ENCODE measurements around the gene PCSK4. TPM values are rescaled to one million over a fixed set of nuclear protein-coding genes. Genes with fewer than 3 reads are reported as not detected.
"Not testable (repeated sequence)": the region's sequence is repeated elsewhere in the genome, so short reads cannot be mapped to it uniquely, and the experiment has no call there.

Gene PCSK4
- total RNA-seq, 2 experiments from 2014 or later: 4.4 to 4.7 TPM

GRCh38 chr19:1482361-1483130 is 7.6 kb downstream of the PCSK4 start:
- ChIA-PET POLR2A (interaction anchor here (0.9 to 1.5 kb wide), 2 partner anchors 7 to 23 kb away, joined by 3 read pairs; partner anchors contain the start of gene PCSK4), CTCF (no interaction called here)
- no peaks in the 10 kb centered on the region for H3K27me3 Mint-ChIP-seq
- no peak overlapping the region for H3K4me3 Mint-ChIP-seq
- H3K36me3 Mint-ChIP-seq (ENCODE audit: low read depth): peaks cover 3% of the 10 kb centered on the region
- H3K4me1 Mint-ChIP-seq (ENCODE audit: low read depth): peaks cover 7% of the 10 kb centered on the region
- no peak for ATAC-seq
- intact Hi-C loops (cut with micrococcal nuclease): no loop called here
- DNase-seq: no peak
- H3K27ac Mint-ChIP-seq: no peak overlapping the region
- TF ChIP-seq, protein P1, sequence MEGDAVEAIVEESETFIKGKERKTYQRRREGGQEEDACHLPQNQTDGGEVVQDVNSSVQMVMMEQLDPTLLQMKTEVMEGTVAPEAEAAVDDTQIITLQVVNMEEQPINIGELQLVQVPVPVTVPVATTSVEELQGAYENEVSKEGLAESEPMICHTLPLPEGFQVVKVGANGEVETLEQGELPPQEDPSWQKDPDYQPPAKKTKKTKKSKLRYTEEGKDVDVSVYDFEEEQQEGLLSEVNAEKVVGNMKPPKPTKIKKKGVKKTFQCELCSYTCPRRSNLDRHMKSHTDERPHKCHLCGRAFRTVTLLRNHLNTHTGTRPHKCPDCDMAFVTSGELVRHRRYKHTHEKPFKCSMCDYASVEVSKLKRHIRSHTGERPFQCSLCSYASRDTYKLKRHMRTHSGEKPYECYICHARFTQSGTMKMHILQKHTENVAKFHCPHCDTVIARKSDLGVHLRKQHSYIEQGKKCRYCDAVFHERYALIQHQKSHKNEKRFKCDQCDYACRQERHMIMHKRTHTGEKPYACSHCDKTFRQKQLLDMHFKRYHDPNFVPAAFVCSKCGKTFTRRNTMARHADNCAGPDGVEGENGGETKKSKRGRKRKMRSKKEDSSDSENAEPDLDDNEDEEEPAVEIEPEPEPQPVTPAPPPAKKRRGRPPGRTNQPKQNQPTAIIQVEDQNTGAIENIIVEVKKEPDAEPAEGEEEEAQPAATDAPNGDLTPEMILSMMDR (IDR thresholded peaks at IDR 0.05): no peak
- no peaks in the 10 kb centered on the region for H3K9me3 Mint-ChIP-seq

- CTCF ChIA-PET: no interaction called here
- POLR2A ChIA-PET: interaction anchor here (0.9 to 1.5 kb wide), 2 partner anchors 8 to 22 kb away, joined by 3 read pairs; partner anchors contain the start of gene PCSK4
- intact Hi-C loops (cut with micrococcal nuclease): no loop called here
Observed at GRCh38 chr19:1481893-1482360, 8.2 kb downstream of the PCSK4 start.

DNA sequence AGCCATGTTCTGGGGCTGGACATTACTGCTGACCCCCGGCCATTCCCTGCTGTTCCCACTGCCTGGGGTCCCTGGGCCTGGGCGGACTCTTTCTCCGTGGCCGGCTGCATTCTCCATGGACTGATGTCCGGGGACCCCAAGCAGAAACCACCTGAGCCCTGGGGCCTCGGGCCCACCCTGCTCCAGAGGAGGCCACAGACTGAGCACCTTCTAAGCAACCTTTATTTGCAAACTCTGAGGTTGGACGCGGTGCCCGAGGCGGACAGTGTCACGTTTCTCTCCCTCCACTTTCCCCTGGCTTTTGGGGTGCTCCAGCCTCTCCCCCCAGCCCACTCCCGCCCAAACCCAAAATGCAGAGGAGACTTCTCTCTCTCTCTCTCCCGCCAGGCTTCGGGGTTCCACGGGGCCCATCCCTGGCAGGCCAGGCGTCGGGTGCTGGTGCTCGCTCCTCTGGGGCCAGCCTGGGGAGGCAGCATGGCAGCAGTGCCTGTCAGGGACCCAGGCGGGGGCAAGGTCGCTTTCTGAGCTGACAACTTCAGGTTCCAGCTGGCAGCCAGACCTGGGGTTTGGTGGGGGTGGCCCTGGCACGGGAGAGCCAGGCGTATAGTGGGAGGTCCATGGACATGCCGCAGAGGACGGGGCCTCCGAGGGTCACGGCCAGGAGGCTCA is 8.8 kb downstream of the PCSK4 start:
- DNase-seq (no peak), ATAC-seq (no peak)
- Mint-ChIP-seq H3K27me3 (no peaks in the 10 kb centered on the region), H3K36me3 (ENCODE audit: low read depth) (peaks cover 8% of the 10 kb centered on the region), H3K27ac (no peak overlapping the region), H3K4me3 (no peak overlapping the region), H3K9me3 (no peaks in the 10 kb centered on the region), H3K4me1 (ENCODE audit: low read depth) (peaks cover 16% of the 10 kb centered on the region)
- ChIA-PET CTCF (no interaction called here), POLR2A (interaction anchor here (0.9 to 1.5 kb wide), 2 partner anchors 9 to 22 kb away, joined by 3 read pairs; partner anchors contain the start of gene PCSK4)
- TF ChIP-seq, protein P1 (IDR thresholded peaks at IDR 0.05): no peak
- intact Hi-C loops (cut with micrococcal nuclease): no loop called here

More at GRCh38 chr19:1481893-1482360, 8.2 kb downstream of the PCSK4 start:
- H3K36me3 Mint-ChIP-seq (ENCODE audit: low read depth): peaks cover 8% of the 10 kb centered on the region
- no peak overlapping the region for H3K27ac Mint-ChIP-seq
- DNase-seq: no peak
- no peaks in the 10 kb centered on the region for H3K9me3 Mint-ChIP-seq
- ATAC-seq: no peak
- peaks cover 12% of the 10 kb centered on the region for H3K4me1 Mint-ChIP-seq (ENCODE audit: low read depth)
- no peaks in the 10 kb centered on the region for H3K27me3 Mint-ChIP-seq
- TF ChIP-seq, protein P1 (IDR thresholded peaks at IDR 0.05): no peak
- no peak overlapping the region for H3K4me3 Mint-ChIP-seq

DNA sequence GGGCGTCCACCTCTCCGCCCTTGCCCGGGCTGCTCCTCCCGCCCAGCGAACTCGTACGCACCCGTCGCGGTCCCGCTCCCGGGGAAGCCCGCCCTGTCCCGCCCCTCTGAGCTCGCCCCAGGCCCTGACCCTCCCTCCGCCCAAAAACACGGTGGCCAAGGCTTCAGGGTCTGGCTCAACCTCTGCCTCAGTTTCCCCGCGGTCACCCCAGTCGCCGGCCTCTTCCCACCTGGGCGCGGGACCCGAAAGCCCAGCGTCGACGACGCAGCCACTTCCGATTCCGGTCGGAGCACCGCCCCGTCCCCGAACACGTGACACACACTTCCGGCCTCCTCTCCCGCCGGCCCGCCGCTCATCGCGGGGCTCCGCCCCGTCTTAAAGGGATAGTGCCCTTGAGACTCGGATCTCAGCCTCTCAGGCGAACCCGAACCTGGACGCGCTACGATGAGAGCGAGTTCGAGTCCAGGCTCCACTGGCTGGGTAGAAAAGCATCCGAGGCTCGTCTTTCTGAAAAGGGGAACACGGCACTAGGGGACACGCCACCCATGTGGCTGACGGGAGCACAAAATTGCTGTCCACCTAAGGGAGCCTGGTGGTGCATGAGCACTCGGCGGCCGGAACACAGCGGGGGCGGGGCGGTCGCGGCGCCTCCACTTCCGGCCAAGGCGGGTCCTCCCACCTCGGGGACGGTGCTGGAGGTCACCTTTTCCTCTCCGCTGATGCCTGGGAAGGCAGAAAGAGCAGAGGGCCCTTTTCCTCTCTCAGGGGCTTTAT is 11.0 kb downstream of the PCSK4 start, which contains the start of gene C19orf25:
Gene C19orf25 (minus strand): TSS at position 282 of the 774 bp plus-strand sequence. CDS start 312 bp downstream, outside the sequence.
- H3K27ac Mint-ChIP-seq: peak within 1 kb of the TSS; percentile 96
- CTCF ChIA-PET: no interaction called here

GRCh38 chr19:1477056-1477455 is 13.1 kb downstream of the PCSK4 start:
- Mint-ChIP-seq H3K4me3 (peak overlapping the region; percentile 81), H3K4me1 (ENCODE audit: low read depth) (peaks cover 20% of the 10 kb centered on the region)
- ChIA-PET CTCF (interaction anchor here (1.2 to 1.6 kb wide), 2 partner anchors 31 to 33 kb away, joined by 3 to 4 read pairs; no protein-coding TSS in a partner anchor), POLR2A (interaction anchor here (1.5 kb wide), 1 partner anchor 11 kb away, joined by 4 read pairs; no protein-coding TSS in a partner anchor)
- intact Hi-C loops (cut with micrococcal nuclease); H3K27me3 Mint-ChIP-seq; DNase-seq; ATAC-seq; H3K27ac Mint-ChIP-seq; H3K36me3 Mint-ChIP-seq (ENCODE audit: low read depth); H3K9me3 Mint-ChIP-seq: not testable (repeated sequence)

More for the DNA sequence above, 11.0 kb downstream of the PCSK4 start, which contains the start of gene C19orf25:
- TF ChIP-seq, protein P1 (IDR thresholded peaks at IDR 0.05): no peak
- H3K27me3 Mint-ChIP-seq: no peaks in the 10 kb centered on the region
- DNase-seq (peak; percentile 96), ATAC-seq (peak; percentile 98)
- H3K9me3 Mint-ChIP-seq: no peaks in the 10 kb centered on the region
- peak within 1 kb of the TSS; percentile 81 for H3K4me3 Mint-ChIP-seq
- peaks cover 18% of the 10 kb centered on the region for H3K4me1 Mint-ChIP-seq (ENCODE audit: low read depth)
- H3K36me3 Mint-ChIP-seq (ENCODE audit: low read depth): peaks cover 8% of the 10 kb centered on the region
- POLR2A ChIA-PET: no interaction called here
- intact Hi-C loops (cut with micrococcal nuclease): no loop called here
